D341Med (cell line): ENCODE data around the gene MLXIPL.
"Not testable (repeated sequence)": the region's sequence is repeated elsewhere in the genome, so short reads cannot be mapped to it uniquely, and the experiment has no call there.

Source experiments
- DNase-seq: peaks from one replicate; pipeline ENCODE4 v3.0.0; 2012; ENCODE audit warnings: low spot score

The MLXIPL gene

GRCh38 chr7:73623798-73624668, at the start of gene MLXIPL:
TSS of gene MLXIPL (minus strand) at chr7:73624522. CDS start at chr7:73624492, 30 bp downstream.
- DNase-seq = peak; percentile 93

GRCh38 chr7:73671857-73672445, 47.6 kb upstream of the MLXIPL start:
- DNase-seq = no peak

- DNase-seq = no peak
Measured at GRCh38 chr7:73671322-73671661, 47.0 kb upstream of the MLXIPL start.

GRCh38 chr7:73669858-73670385, 45.6 kb upstream of the MLXIPL start:
- no peak for DNase-seq

- no peak for DNase-seq
Measured at GRCh38 chr7:73669288-73669701, 45.0 kb upstream of the MLXIPL start.

GRCh38 chr7:73668886-73669230, 44.5 kb upstream of the MLXIPL start:
- DNase-seq = no peak

- DNase-seq = peak; percentile 81
Measured at GRCh38 chr7:73668103-73668885, 44.0 kb upstream of the MLXIPL start.

- peak; percentile 98 for DNase-seq
Measured at GRCh38 chr7:73667344-73668102, 43.2 kb upstream of the MLXIPL start, which contains the start of gene VPS37D. TSS of gene VPS37D (plus strand) at chr7:73667831. CDS start at chr7:73667959, 128 bp downstream.

- no peak for DNase-seq
Measured at GRCh38 chr7:73663033-73663432, 38.7 kb upstream of the MLXIPL start.

- not testable (repeated sequence) for DNase-seq
Measured at GRCh38 chr7:73660594-73660993, 36.3 kb upstream of the MLXIPL start.

GRCh38 chr7:73659983-73660382, 35.7 kb upstream of the MLXIPL start:
- no peak for DNase-seq

- DNase-seq = not testable (repeated sequence)
Measured at GRCh38 chr7:73655309-73655708, 31.0 kb upstream of the MLXIPL start.

GRCh38 chr7:73652541-73652949, 28.2 kb upstream of the MLXIPL start:
- DNase-seq = no peak

- DNase-seq = no peak
Measured at GRCh38 chr7:73650524-73650923, 26.2 kb upstream of the MLXIPL start.

- no peak for DNase-seq
Measured at GRCh38 chr7:73649576-73649975, 25.3 kb upstream of the MLXIPL start.

GRCh38 chr7:73648593-73649332, 24.4 kb upstream of the MLXIPL start:
- no peak for DNase-seq

GRCh38 chr7:73647725-73648592, 23.6 kb upstream of the MLXIPL start:
- peak; percentile 86 for DNase-seq

- DNase-seq = no peak
Measured at GRCh38 chr7:73646785-73647724, 22.7 kb upstream of the MLXIPL start.

- DNase-seq = no peak
Measured at GRCh38 chr7:73645643-73646174, 21.4 kb upstream of the MLXIPL start.
